Fibroblast of lung (primary cell): ENCODE measurements around the gene ASIC4.

Experiments
- CTCF ChIP-seq, 2 donors: IDR thresholded peaks in 1 of 2; conservative IDR thresholded peaks in 1 of 2; 1 replicate in 1 of 2; 2 replicates in 1 of 2; pipeline ENCODE4 v1.5.1; 2011 to 2012; ENCODE audit warnings: low read length in 2 of 2, control low read depth in 1 of 2, inconsistent platforms in 1 of 2, low read depth in 1 of 2, mild to moderate bottlenecking in 1 of 2
- EZH2 ChIP-seq: IDR thresholded peaks from 2 replicates; pipeline ENCODE4 v1.5.1; 2012; ENCODE audit warnings: low read length, control low read depth, mild to moderate bottlenecking; ENCODE audit errors: missing control alignments

GRCh38 chr2:219496247-219496824 lies 17.9 kb upstream of the ASIC4 start:
- TF ChIP-seq CTCF (conservative IDR thresholded peaks at IDR 0.05 in 1 of 2, IDR thresholded peaks at IDR 0.05 in 1 of 2; ENCODE audit: low read depth in 1 of 2, low read length in 2 of 2) (no peak), EZH2 (no peak)
